WTC11 (cell line): ENCODE measurements around the gene SNAI1. TPM values are rescaled to one million over a fixed set of nuclear protein-coding genes. Genes with fewer than 3 reads are reported as not detected.

ENCODE experiments used
- total RNA-seq: library from RNA; stranded (reverse); gene quantifications from 3 replicates; pipeline ENCODE4 v1.2.3, GENCODE V29; 2021

SNAI1 gene
- total RNA-seq, 1 experiment from 2014 or later: 7.9 TPM

Other genes starting within 250 kb of the SNAI1 start
- 6.3 to 6.5 TPM (median 6.5 TPM) in 3 replicates for gene SLC9A8, start 170.2 kb upstream of the SNAI1 start, total RNA-seq
- gene SPATA2, start 67.5 kb upstream of the SNAI1 start, total RNA-seq: 10.1 to 11.3 TPM (median 11.3 TPM) in 3 replicates
- 86.6 to 91.6 TPM (median 88.1 TPM) in 3 replicates for gene RNF114, start 46.6 kb upstream of the SNAI1 start, total RNA-seq
- gene UBE2V1, start 130.2 kb downstream of the SNAI1 start, total RNA-seq: 132 to 146 TPM (median 144 TPM) in 3 replicates
- 35.0 to 36.7 TPM (median 35.6 TPM) in 3 replicates for gene PEDS1, start 170.7 kb downstream of the SNAI1 start, total RNA-seq
- gene CEBPB, start 207.8 kb downstream of the SNAI1 start, total RNA-seq: 23.5 to 29.1 TPM (median 25.6 TPM) in 3 replicates